HepG2 (cell line): ENCODE measurements around the gene RNPEPL1. TPM values are rescaled to one million over a fixed set of nuclear protein-coding genes. Genes with fewer than 3 reads are reported as not detected.

Experiments used
- CBX1 ChIP-seq: IDR thresholded peaks from one replicate; pipeline ENCODE4 v1.6.1; 2016; ENCODE audit warnings: antibody characterized with exemption, low read depth
- CEBPB ChIP-seq: IDR thresholded peaks from 2 replicates; pipeline ENCODE4 v1.6.1; 2011; ENCODE audit warnings: low read depth, low read length, improper control_type of control experiment, borderline replicate concordance
- CHD2 ChIP-seq: IDR thresholded peaks from 2 replicates; pipeline ENCODE4 v1.6.1; 2011; ENCODE audit warnings: low read depth, low read length, improper control_type of control experiment
- HDAC1 ChIP-seq: sonication (generic); formaldehyde crosslinking; IDR thresholded peaks from 2 replicates; pipeline ENCODE4 v1.5.1; 2020; ENCODE audit warnings: mild to moderate bottlenecking, missing genetic modification reagents
- LCORL ChIP-seq, 2 experiments: fragments of 450-650 bp in 1 of 2; sonication (generic) in 1 of 2; formaldehyde crosslinking in 1 of 2; IDR thresholded peaks; 2 replicates each; pipeline versions ENCODE4 v1.5.0 to v1.6.1; 2017 to 2020; ENCODE audit warnings: antibody characterized with exemption in 1 of 2, missing genetic modification reagents in 1 of 2
- MED13 ChIP-seq: sonication (generic); formaldehyde crosslinking; IDR thresholded peaks from 2 replicates; pipeline ENCODE4 v1.5.0; 2020; ENCODE audit warnings: missing genetic modification reagents
- MTA3 ChIP-seq: sonication (generic); formaldehyde crosslinking; IDR thresholded peaks from 2 replicates; pipeline ENCODE4 v1.4.0; 2020; ENCODE audit warnings: missing genetic modification reagents
- NFE2L2 ChIP-seq: fragments of 150-350 bp; IDR thresholded peaks from 2 replicates; pipeline ENCODE4 v1.6.1; 2014; ENCODE audit warnings: low read length
- NR2F1 ChIP-seq, 2 experiments: fragments of 450-650 bp in 1 of 2; formaldehyde crosslinking in 1 of 2; IDR thresholded peaks; 2 replicates each; pipeline versions ENCODE4 v1.5.0 to v1.6.1; 2016 to 2020; ENCODE audit warnings: mild to moderate bottlenecking in 1 of 2, missing compliant biosample characterization in 1 of 2, missing genetic modification reagents in 1 of 2, moderate library complexity in 1 of 2
- PHF20 ChIP-seq: sonication (generic); formaldehyde crosslinking; IDR thresholded peaks from 2 replicates; pipeline ENCODE4 v1.5.0; 2020; ENCODE audit warnings: mild to moderate bottlenecking, missing genetic modification reagents
- SMC3 ChIP-seq: IDR thresholded peaks from 2 replicates; pipeline ENCODE4 v1.6.1; 2011; ENCODE audit warnings: low read length, improper control_type of control experiment
- SNAPC2 ChIP-seq: sonication (generic); formaldehyde crosslinking; IDR thresholded peaks from 2 replicates; pipeline ENCODE4 v1.8.1; 2022; ENCODE audit warnings: mild to moderate bottlenecking, missing genetic modification reagents
- U2AF1 ChIP-seq: fragments of 200-400 bp; formaldehyde crosslinking; optimal IDR thresholded peaks from 2 replicates; pipeline ENCODE3; 2017; ENCODE audit warnings: mild to moderate bottlenecking, low read depth, low read length
- ZBTB39 ChIP-seq: sonication (generic); formaldehyde crosslinking; IDR thresholded peaks from 2 replicates; pipeline ENCODE4 v1.5.0; 2020; ENCODE audit warnings: missing genetic modification reagents
- ZNF446 ChIP-seq: sonication (generic); formaldehyde crosslinking; IDR thresholded peaks from 2 replicates; pipeline ENCODE4 v1.5.0; 2020; ENCODE audit warnings: mild to moderate bottlenecking, missing genetic modification reagents
- ZNF615 ChIP-seq: sonication (generic); formaldehyde crosslinking; IDR thresholded peaks from 2 replicates; pipeline ENCODE4 v1.5.0; 2020; ENCODE audit warnings: mild to moderate bottlenecking, missing genetic modification reagents, borderline replicate concordance
- ZNF652 ChIP-seq: IDR thresholded peaks from 2 replicates; pipeline ENCODE4 v1.6.1; 2016; ENCODE audit warnings: low read depth, borderline replicate concordance
- ZNF687 ChIP-seq: sonication (generic); formaldehyde crosslinking; IDR thresholded peaks from 2 replicates; pipeline ENCODE4 v1.5.1; 2020; ENCODE audit warnings: mild to moderate bottlenecking, missing genetic modification reagents, moderate library complexity
- polyA plus RNA-seq, 8 experiments: library from polyadenylated mRNA; depleted of rRNA in 3 of 8; stranded (reverse) in 7 of 8; unstranded in 1 of 8; fragments of >200 nt; fragmentation: Illumina TruSeq in 4 of 8; extraction: Trizol in 4 of 8; gene quantifications; 2 replicates each; pipeline versions ENCODE4 v1.2.1 to v1.2.3, GENCODE V29; 2011 to 2016; ENCODE audit warnings: low read depth in 4 of 8, missing spikeins in 1 of 8, mixed read lengths in 1 of 8; ENCODE audit not compliant: insufficient read depth in 1 of 8
- total RNA-seq, 5 experiments: library from RNA; depleted of rRNA; stranded (reverse); fragments of >200 nt; fragmentation: Illumina TruSeq; extraction: Trizol; gene quantifications; 2 replicates each; pipeline ENCODE4 v1.2.3, GENCODE V29; 2016; ENCODE audit warnings: low read depth in 1 of 5
- TF ChIP-seq, protein P1 (sequence below): sonication (generic); formaldehyde crosslinking; IDR thresholded peaks from 2 replicates; pipeline ENCODE4 v1.4.0; 2020; ENCODE audit warnings: missing genetic modification reagents
- TF ChIP-seq, protein P2 (sequence below): sonication (generic); formaldehyde crosslinking; IDR thresholded peaks from 2 replicates; pipeline ENCODE4 v1.4.0; 2020; ENCODE audit warnings: missing genetic modification reagents, borderline replicate concordance

RNPEPL1 gene
- total and polyA plus RNA-seq, 2 of the 13 experiments (the other 11 are each of a cell fraction or from before 2014, with no cell fraction given): 13.0 to 18.0 TPM

DNA sequence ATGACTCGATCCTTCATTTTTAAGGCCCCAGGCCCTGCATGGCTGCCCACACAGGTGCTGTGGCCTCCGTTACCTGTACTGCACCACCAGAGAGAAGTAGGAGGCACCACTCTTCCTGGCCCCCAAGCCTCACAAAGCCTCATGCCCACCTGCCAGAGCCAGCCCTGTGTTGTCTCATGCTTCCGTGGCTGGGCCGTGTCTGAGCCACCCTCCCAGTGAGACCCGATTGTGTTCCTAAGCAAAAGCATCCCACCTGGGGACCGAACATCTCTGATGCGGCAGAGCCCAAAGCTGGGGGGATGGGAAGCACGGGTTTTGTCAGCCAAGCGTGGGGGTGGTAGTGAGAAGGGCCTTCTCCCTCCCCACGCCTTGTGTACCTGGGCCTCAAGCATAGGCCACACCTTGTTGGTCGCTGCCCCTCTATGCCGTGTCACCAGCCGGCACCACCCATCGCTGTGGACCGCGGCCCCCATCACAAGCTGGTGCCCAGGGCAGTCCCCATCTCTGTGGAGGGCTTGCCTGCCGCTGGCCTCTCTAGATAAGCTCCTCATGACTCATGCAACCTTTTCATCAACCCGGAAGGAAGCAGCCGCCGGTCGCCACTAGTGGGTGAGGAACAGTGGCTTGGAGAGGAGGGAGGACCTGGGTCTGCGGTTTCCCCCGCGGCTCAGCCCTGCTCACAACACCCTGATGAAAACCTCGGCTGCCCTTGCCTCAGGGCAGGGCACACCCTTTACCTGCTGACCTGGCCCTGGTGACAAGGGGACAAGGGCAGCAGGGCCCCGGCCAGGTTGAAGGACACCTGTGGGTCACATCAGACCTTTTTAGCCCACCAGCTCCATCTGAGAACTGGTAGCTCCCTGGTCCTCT, 2.7 kb upstream of the RNPEPL1 start (continued):
- TF ChIP-seq SMC3: no peak
- TF ChIP-seq ZNF687: peak; percentile 92
- TF ChIP-seq, protein P1, sequence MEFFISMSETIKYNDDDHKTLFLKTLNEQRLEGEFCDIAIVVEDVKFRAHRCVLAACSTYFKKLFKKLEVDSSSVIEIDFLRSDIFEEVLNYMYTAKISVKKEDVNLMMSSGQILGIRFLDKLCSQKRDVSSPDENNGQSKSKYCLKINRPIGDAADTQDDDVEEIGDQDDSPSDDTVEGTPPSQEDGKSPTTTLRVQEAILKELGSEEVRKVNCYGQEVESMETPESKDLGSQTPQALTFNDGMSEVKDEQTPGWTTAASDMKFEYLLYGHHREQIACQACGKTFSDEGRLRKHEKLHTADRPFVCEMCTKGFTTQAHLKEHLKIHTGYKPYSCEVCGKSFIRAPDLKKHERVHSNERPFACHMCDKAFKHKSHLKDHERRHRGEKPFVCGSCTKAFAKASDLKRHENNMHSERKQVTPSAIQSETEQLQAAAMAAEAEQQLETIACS (CRISPR knock-in tag): no peak
- TF ChIP-seq CEBPB: no peak
- TF ChIP-seq MTA3 (CRISPR knock-in tag): no peak
- TF ChIP-seq MED13 (CRISPR knock-in tag): no peak
- peak; percentile 61; the same call in 1 of the 2 replicates for TF ChIP-seq PHF20 (CRISPR knock-in tag)
- TF ChIP-seq ZNF446: 0 out of 2 replicates have a peak, but pooled peaks have one; percentile 8
- TF ChIP-seq NR2F1 (CRISPR knock-in tag; IDR thresholded peaks at IDR 0.05): no peak; a peak in 1 of 4 replicates
- TF ChIP-seq LCORL (IDR thresholded peaks at IDR 0.05): no peak
- peak; percentile 60 for TF ChIP-seq LCORL (CRISPR knock-in tag; IDR thresholded peaks at IDR 0.05)
- peak; percentile 45 for TF ChIP-seq HDAC1 (CRISPR knock-in tag)
- TF ChIP-seq, protein P2, sequence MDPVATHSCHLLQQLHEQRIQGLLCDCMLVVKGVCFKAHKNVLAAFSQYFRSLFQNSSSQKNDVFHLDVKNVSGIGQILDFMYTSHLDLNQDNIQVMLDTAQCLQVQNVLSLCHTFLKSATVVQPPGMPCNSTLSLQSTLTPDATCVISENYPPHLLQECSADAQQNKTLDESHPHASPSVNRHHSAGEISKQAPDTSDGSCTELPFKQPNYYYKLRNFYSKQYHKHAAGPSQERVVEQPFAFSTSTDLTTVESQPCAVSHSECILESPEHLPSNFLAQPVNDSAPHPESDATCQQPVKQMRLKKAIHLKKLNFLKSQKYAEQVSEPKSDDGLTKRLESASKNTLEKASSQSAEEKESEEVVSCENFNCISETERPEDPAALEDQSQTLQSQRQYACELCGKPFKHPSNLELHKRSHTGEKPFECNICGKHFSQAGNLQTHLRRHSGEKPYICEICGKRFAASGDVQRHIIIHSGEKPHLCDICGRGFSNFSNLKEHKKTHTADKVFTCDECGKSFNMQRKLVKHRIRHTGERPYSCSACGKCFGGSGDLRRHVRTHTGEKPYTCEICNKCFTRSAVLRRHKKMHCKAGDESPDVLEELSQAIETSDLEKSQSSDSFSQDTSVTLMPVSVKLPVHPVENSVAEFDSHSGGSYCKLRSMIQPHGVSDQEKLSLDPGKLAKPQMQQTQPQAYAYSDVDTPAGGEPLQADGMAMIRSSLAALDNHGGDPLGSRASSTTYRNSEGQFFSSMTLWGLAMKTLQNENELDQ (CRISPR knock-in tag): no peak
- peak; percentile 83; the same call in 1 of the 2 replicates for TF ChIP-seq ZNF615 (CRISPR knock-in tag)
- no peak for TF ChIP-seq CBX1
- TF ChIP-seq NFE2L2: no peak
- TF ChIP-seq CHD2: no peak; the same call in 1 of the 2 replicates
- TF ChIP-seq ZNF652 (CRISPR knock-in tag): peak; percentile 50; the same call in 1 of the 2 replicates
- no peak for TF ChIP-seq ZBTB39 (CRISPR knock-in tag)
- no peak for TF ChIP-seq U2AF1
- no peak for TF ChIP-seq SNAPC2 (CRISPR knock-in tag)
